HG03575 (cell line): ENCODE measurements around the gene SPDYE2.
A peak's percentile ranks its signal among the peaks of the same experiment; 100 is the strongest.
"Not testable (repeated sequence)": the region's sequence is repeated elsewhere in the genome, so short reads cannot be mapped to it uniquely, and the experiment has no call there.

Experiments
- ATAC-seq: cut with Tn5 transposase; IDR thresholded peaks from one replicate; pipeline ENCODE4 v1.9.1; 2021; ENCODE audit not compliant: unreplicated experiment, insufficient number of reproducible peaks, low FRiP score; ENCODE audit errors: extremely low read depth

SPDYE2 gene

GRCh38 chr7:102532127-102532526, 18.9 kb upstream of the SPDYE2 start:
- not testable (repeated sequence) for ATAC-seq

DNA sequence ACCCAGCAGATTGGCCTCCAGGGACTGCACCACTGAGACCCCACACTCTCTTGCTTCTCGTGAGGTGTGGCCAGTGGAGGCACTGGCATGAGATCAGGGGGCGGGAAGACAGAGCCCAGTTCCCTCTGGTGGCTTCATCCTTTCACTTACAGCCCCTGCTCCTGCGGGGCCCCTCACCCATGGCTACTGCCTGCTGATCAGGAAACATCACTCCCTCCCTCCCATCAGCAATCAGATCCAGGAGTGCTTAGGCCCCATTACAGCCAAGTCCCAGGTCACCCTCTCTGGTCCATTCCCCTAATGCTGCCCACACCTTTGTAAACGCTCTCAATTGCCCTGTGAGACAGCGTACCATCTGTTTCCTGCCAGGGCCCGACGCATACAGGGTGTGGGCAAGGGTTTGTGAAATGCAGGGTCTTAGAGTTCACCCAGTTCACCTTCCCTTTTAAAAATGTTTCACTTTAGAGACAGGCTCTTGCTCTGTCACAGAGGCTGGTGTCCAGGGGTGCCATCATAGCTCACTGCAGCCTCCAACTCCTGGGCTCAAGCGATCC, 15.9 kb upstream of the SPDYE2 start:
- ATAC-seq = not testable (repeated sequence)

GRCh38 chr7:102540604-102541003, 10.4 kb upstream of the SPDYE2 start:
- ATAC-seq = not testable (repeated sequence)

DNA sequence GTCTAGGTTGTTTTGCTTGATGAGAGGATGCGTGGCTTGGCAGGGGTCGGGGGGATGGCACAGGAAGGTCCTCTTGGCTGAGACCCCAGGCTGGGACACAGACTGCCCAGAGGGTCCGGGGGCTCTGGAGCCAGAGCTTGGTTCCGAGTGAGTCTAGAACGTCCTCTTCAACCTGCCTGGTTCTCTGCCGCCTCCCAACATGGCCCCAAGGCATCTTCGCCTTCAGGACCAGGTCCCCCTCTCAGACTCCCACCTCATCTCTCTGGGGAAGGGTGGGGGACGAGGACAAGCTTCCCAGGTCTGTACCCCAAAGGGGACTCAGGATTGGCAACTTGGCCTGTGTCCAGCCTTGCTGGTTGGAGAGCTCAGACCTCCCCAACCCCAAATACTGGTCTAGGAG, 8.9 kb upstream of the SPDYE2 start:
- not testable (repeated sequence) for ATAC-seq

DNA sequence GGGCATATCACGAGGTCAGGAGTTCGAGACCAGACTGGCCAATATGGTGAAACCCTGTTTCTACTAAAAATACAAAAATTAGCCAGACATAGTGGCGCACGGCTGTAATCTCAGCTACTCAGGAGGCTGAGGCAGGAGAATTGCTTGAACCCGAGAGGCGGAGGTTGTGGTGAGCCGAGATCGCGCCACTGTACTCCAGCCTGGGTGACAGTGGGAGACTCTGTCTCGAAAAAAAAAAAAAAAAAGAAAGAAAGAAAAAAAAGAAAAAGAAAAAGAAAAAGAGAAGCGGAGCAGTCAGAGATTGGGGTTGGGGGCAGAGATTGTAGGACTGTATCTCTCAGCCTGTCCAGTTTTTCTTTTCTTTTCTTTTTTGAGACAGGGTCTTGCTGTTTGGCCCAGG, 8.3 kb upstream of the SPDYE2 start:
- ATAC-seq = not testable (repeated sequence)

GRCh38 chr7:102543596-102543995, 7.4 kb upstream of the SPDYE2 start, which contains the start of gene UPK3BL2:
Gene UPK3BL2 (minus strand): TSS chr7:102543696. CDS start chr7:102543636, 60 bp downstream.
- not testable (repeated sequence) for ATAC-seq

DNA sequence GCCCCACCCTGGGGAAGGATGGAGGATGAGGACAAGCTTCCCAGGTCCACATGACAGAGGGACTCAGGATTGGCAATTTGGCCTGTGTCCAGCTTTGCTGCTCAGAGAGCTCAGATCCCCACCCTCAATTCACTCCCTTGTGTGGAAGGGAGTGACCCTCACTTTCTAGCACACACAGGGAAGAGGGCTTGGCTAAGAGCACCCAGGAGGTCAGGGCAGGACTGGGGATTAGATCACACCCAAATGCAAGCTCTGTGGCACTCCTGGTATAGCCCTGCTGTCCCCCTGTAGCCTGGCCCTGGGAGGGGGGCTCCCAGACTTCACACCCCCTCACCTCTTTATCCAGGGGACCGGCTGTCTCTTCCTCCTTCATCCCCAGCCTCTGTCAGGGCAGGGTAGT, 6.7 kb upstream of the SPDYE2 start:
- not testable (repeated sequence) for ATAC-seq

DNA sequence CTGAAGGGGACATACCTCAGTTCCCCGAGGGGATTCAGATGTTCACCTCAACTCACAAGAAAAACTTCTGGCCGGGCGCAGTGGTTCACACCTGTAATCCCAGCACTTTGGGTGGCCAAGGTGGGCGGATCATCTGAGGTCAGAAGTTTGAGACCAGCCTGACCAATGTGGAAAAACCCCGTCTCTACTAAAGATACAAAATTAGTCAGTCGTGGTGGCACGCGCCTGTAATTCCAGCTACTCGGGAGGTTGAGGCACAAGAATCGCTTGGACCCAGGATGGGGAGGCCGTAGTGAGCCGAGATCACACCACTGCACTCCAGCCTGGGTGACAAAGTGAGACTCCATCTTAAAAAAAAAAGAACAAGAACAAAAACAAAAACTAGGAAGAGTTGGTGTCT, 5.7 kb upstream of the SPDYE2 start:
- not testable (repeated sequence) for ATAC-seq

- ATAC-seq = peak; percentile 36
These were observed 4.7 kb upstream of the SPDYE2 start for GRCh38 chr7:102546353-102546752.

- ATAC-seq = not testable (repeated sequence)
These were observed 17.6 kb downstream of the SPDYE2 start for GRCh38 chr7:102568620-102569019.

- peak; percentile 69 for ATAC-seq
These were observed 21.5 kb downstream of the SPDYE2 start, which contains the start of gene POLR2J3 for GRCh38 chr7:102572261-102573239. Gene POLR2J3 (minus strand): TSS chr7:102572583. CDS start chr7:102572521, 62 bp downstream.

DNA sequence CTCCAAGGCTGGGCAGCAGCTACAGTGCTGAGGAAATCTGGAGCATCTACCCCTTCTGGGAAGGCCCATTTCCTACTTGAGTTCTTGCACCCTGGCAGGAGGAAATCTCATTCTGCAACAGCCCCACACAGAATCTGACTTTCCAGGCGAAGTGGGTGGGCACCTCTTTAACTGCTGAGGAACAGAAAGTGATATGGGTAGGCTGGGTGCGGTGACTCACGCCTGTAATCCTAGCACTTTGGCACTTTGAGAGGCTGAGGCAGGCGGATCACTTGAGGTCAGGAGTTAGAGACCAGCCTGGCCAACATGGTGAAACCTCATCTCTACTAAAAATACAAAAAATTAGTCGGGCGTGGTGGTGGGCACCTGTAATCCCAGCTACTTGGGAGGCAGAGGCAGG, 23.6 kb downstream of the SPDYE2 start:
- not testable (repeated sequence) for ATAC-seq

- ATAC-seq = not testable (repeated sequence)
These were observed 25.3 kb downstream of the SPDYE2 start for GRCh38 chr7:102576363-102576762.

- ATAC-seq = not testable (repeated sequence)
These were observed 26.6 kb downstream of the SPDYE2 start for GRCh38 chr7:102577315-102578240.

- ATAC-seq = not testable (repeated sequence)
These were observed 27.5 kb downstream of the SPDYE2 start for GRCh38 chr7:102578486-102578885.

DNA sequence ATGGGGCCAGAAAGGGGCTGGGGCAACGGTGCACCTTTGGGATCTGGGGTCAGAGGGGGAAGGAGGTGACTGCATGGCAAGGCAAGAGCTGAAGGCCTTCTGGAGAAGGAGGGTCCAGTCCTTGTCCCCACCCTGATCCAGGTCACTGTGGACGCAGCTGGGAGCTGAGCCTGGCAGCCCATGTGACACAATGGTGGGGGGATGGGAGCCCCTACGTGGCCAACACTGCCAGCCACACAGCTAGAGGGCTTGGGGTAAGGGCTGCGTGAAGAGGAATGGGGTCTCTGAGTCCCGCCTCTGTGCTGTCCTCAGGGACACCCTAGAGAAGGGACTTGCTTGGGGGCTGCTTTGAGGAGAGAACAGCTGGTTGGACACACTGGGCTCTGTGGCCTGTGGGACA, 30.7 kb downstream of the SPDYE2 start:
- ATAC-seq = not testable (repeated sequence)

DNA sequence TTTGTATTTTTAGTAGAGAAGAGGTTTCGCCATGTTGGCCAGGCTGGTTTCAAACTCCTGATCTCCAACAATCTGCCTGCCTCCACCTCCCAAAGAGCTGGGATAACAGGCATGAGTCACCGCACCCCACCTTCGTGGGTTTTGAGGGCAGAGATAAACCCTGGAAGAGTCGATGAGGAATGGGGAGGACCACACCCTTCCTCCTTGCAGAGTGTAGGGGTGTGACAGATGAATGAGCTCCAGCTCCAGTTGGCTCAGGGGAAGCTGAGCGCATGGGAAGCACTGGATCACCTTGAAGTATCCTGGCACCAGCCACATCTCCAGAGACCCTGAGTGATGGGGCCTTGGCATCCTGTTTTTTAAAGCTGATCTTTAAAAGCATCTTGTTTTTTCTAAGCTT, 32.5 kb downstream of the SPDYE2 start:
- not testable (repeated sequence) for ATAC-seq

- not testable (repeated sequence) for ATAC-seq
These were observed 38.8 kb downstream of the SPDYE2 start for GRCh38 chr7:102589857-102590256.

DNA sequence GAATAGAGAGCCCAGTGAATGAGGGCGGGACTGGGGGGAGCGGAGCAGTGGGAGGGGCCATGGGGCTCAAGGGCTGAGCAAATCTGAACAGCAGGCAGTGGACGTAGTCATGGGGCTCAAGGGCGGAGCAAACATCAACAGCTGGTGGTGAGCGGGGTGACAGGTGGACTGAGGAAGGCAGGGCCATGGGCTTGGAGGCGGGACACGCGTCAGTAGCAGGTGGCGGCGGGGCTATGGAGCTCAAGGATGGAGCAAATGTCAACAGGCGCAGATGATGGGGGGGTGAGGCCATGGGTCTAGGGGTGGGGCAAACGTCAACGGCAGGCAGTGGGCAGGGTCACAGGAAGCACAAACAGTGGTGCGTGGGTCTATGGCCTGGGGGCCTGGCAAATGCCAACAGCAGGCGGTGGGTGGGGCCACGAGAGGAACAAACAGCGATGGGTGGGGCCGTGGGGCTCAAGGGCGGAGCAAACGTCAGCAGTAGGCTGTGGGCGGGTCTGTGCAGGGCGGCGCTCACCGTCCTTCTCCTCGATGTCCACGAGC, 41.5 kb downstream of the SPDYE2 start:
- ATAC-seq = not testable (repeated sequence)
